Activated T-cell treated with anti-CD3 and anti-CD28 coated beads, Interleukin-2, amount 50 U/mL, for 24 hours (primary cell): ENCODE data around the gene CEND1.

ENCODE experiments used
- DNase-seq: peaks from one replicate; pipeline ENCODE4 v3.0.0-alpha.2; 2020
- H3K27ac Mint-ChIP-seq: 2 replicates; pipeline ENCODE4 v1.8.0; 2020; ENCODE audit warnings: mild to moderate bottlenecking, mixed read lengths
- H3K27me3 Mint-ChIP-seq: 2 replicates; pipeline ENCODE4 v1.8.0; 2020; ENCODE audit warnings: mixed read lengths
- H3K36me3 Mint-ChIP-seq: 2 replicates; pipeline ENCODE4 v1.8.0; 2020; ENCODE audit warnings: low read depth, mixed read lengths
- H3K4me1 Mint-ChIP-seq: 2 replicates; pipeline ENCODE4 v1.8.0; 2020; ENCODE audit warnings: low read depth, mixed read lengths
- H3K4me3 Mint-ChIP-seq: 2 replicates; pipeline ENCODE4 v1.8.0; 2020; ENCODE audit warnings: mild to moderate bottlenecking, moderate library complexity, mixed read lengths
- H3K9me3 Mint-ChIP-seq: 2 replicates; pipeline ENCODE4 v1.8.0; 2020; ENCODE audit warnings: mixed read lengths

Gene CEND1

DNA sequence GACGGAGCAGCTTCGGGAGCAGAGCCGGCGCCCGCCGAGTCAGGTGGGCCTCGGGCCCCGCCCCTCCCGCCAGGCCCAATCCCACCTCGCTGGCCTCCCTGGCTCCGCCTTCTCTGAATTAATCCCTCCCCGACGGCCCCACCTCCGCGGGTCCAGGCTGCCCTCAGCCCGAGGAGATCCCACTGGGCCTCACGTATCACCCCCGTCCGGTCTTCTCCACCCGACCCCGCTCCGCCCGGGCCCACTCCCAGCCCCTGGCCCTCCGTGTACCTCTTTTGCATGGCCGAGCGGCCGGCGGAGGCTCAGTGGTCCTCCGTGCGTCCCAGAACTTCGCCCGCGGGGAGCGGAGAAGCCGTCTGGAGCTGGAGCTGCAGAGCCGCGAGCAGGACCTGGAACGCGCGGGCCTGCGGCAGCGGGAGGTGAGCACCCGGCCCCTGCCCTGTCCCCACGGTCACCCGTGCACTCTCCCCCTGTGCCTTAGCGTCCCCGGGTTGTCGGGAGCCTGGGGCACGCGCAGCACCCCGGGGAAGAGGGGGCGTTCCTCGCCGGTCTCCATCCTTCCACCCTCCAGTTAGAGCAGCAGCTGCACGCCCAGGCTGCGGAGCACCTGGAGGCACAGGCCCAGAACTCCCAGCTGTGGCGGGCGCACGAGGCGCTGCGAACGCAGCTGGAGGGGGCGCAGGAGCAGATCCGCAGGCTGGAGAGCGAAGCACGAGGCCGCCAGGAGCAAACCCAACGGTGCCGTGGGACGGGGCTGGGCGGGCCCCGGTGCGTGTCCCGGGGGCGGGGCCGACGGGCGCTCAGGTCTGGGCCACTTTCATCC lies 40.6 kb upstream of the CEND1 start:
- no peak overlapping the region for H3K27ac Mint-ChIP-seq
- peaks cover 51% of the 10 kb centered on the region for H3K4me1 Mint-ChIP-seq
- H3K36me3 Mint-ChIP-seq: peaks cover 3% of the 10 kb centered on the region
- H3K9me3 Mint-ChIP-seq: no peaks in the 10 kb centered on the region
- peaks cover 56% of the 10 kb centered on the region for H3K27me3 Mint-ChIP-seq
- H3K4me3 Mint-ChIP-seq: no peak overlapping the region
- DNase-seq: peak; percentile 76

DNA sequence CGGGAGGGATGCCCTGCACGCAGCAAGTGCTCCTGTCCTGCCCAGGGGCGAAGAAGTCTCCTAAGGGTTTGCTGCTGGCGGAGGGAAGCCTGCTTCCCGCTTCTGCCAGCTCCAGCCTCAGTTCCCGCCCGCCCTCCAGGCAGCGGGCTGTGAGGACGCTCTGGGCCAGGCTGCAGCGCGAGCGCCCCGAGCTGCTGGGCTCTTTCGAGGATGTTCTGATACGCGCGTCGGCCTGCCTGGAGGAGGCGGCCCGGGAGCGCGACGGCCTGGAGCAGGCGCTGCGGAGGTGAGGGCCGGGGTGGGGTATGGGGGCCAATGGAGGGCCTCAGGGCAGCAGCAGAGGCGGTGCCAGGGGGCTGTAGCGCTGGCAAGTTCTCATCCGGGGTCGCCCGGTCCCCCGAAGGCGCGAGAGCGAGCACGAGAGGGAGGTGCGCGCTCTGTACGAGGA lies 40.0 kb upstream of the CEND1 start:
- no peaks in the 10 kb centered on the region for H3K9me3 Mint-ChIP-seq
- H3K27ac Mint-ChIP-seq: no peak overlapping the region
- H3K36me3 Mint-ChIP-seq: peaks cover 7% of the 10 kb centered on the region
- H3K4me3 Mint-ChIP-seq: peak overlapping the region; percentile 35
- H3K27me3 Mint-ChIP-seq: peaks cover 56% of the 10 kb centered on the region
- H3K4me1 Mint-ChIP-seq: peaks cover 49% of the 10 kb centered on the region
- no peak for DNase-seq

GRCh38 chr11:829176-829846 lies 39.4 kb upstream of the CEND1 start:
- no peak for DNase-seq
- H3K27ac Mint-ChIP-seq: no peak overlapping the region
- peak overlapping the region; percentile 25 for H3K4me3 Mint-ChIP-seq

DNA sequence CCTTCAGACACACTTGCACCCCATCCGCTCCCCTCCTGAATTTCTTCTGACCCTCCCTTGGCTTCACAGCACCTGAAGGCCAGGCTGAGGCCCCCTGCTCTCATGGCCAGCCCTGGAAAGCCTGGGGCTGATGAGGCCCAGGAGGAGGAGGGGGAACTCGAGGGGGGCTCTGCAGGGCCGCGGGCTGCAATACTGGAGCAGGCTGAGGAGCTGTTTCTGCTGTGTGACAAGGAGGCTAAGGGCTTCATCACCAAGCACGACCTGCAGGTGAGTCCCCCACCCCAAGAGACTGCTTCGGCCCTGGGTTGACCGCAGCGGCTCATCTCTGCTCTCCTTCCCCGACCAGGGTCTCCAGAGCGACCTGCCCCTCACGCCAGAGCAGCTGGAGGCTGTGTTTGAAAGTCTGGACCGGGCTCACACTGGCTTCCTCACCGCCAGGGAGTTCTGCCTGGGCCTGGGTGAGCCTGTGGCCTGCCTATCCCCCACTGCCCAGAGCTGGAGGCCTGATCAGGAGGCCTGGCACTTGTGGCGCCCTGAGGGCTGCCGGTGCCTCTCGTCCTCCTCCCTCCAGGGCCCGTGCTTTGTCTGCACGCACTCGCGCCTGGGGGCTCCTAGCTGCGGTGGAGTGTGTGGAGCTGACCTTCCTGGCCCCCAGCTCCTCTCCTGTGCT lies 38.8 kb upstream of the CEND1 start:
- no peaks in the 10 kb centered on the region for H3K9me3 Mint-ChIP-seq
- no peak for DNase-seq
- no peak overlapping the region for H3K4me3 Mint-ChIP-seq
- H3K27me3 Mint-ChIP-seq: peaks cover 52% of the 10 kb centered on the region
- H3K27ac Mint-ChIP-seq: no peak overlapping the region
- peaks cover 14% of the 10 kb centered on the region for H3K36me3 Mint-ChIP-seq
- peaks cover 40% of the 10 kb centered on the region for H3K4me1 Mint-ChIP-seq

More at GRCh38 chr11:829176-829846, 39.4 kb upstream of the CEND1 start:
- H3K27me3 Mint-ChIP-seq: peaks cover 56% of the 10 kb centered on the region
- H3K9me3 Mint-ChIP-seq: no peaks in the 10 kb centered on the region
- peaks cover 10% of the 10 kb centered on the region for H3K36me3 Mint-ChIP-seq
- peaks cover 46% of the 10 kb centered on the region for H3K4me1 Mint-ChIP-seq

DNA sequence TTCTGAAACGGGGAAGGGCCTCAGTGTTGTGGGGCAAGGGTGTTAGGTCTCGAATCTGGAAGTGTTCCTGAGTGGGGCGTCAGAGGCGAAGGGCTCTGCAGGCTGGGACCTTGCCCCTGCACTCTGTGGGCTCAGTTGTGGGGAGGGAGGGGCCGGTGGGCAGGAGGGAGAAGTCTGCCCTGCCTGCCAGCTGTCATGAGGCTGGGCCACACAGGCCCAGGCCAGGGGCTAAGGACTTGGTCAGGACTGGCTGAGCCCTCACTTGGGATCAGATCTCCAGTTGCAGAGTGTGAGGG lies 38.0 kb upstream of the CEND1 start, which contains the start of gene CRACR2B:
Gene CRACR2B (plus strand): TSS at position 23 of the 296 bp plus-strand sequence. CDS start 689 bp downstream, outside the sequence.
- DNase-seq: no peak
- Mint-ChIP-seq H3K9me3 (no peaks in the 10 kb centered on the region), H3K36me3 (peaks cover 17% of the 10 kb centered on the region), H3K4me1 (peaks cover 38% of the 10 kb centered on the region), H3K27me3 (peaks cover 52% of the 10 kb centered on the region), H3K4me3 (peak within 1 kb of the TSS; percentile 64), H3K27ac (peak within 1 kb of the TSS; percentile 57)

DNA sequence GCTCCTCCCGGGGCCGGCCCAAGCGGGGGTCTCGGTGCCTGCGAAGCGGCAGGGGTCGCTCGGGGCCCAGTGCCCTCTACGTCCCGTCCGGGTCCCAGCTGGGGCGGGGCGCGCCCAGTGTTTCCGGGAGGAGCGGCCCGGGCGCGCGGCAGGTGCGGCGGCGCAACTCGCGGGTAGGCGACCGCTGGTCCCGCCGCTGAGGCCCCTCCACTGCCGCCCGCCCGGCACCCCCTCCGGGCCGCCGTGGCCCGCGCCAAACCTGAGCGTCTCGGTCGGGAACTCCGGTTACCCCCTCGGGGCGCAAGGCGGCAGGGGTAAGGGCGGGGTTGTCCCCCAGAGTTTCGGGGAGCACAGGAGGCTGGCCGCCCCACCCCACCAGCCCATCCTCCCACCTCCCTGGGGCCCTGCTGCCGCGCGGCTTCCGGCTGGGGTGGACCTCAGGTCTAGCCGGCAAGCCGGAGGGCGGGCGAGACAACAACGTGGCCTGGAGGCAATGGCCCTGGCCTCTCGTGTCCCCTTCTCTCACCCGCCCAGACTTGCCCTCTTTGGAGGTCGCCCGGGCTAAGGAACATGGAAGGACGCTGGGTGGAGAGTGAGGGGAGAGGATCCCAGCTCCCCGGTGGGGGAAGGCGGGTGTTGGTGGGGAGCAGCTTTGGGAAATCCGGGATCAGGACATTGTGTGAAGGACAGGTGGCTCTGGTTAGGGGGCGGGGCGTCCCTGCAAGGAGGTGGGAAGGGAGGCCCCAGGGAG lies 37.4 kb upstream of the CEND1 start:
- Mint-ChIP-seq H3K4me1 (peaks cover 38% of the 10 kb centered on the region), H3K4me3 (peak overlapping the region; percentile 64), H3K27me3 (peaks cover 51% of the 10 kb centered on the region), H3K27ac (peak overlapping the region; percentile 57), H3K36me3 (peaks cover 21% of the 10 kb centered on the region), H3K9me3 (no peaks in the 10 kb centered on the region)
- peak; percentile 50 for DNase-seq

GRCh38 chr11:826836-827145 lies 36.9 kb upstream of the CEND1 start:
- Mint-ChIP-seq H3K4me1 (peaks cover 39% of the 10 kb centered on the region), H3K36me3 (peaks cover 26% of the 10 kb centered on the region), H3K9me3 (no peaks in the 10 kb centered on the region), H3K27me3 (peaks cover 46% of the 10 kb centered on the region), H3K4me3 (peak overlapping the region; percentile 64), H3K27ac (no peak overlapping the region)
- no peak for DNase-seq

- DNase-seq: no peak
- Mint-ChIP-seq H3K4me1 (peaks cover 40% of the 10 kb centered on the region), H3K9me3 (no peaks in the 10 kb centered on the region), H3K36me3 (peaks cover 26% of the 10 kb centered on the region), H3K27ac (no peak overlapping the region), H3K27me3 (peaks cover 41% of the 10 kb centered on the region), H3K4me3 (peak overlapping the region; percentile 64)
These were observed 36.3 kb upstream of the CEND1 start for GRCh38 chr11:826227-826621.

DNA sequence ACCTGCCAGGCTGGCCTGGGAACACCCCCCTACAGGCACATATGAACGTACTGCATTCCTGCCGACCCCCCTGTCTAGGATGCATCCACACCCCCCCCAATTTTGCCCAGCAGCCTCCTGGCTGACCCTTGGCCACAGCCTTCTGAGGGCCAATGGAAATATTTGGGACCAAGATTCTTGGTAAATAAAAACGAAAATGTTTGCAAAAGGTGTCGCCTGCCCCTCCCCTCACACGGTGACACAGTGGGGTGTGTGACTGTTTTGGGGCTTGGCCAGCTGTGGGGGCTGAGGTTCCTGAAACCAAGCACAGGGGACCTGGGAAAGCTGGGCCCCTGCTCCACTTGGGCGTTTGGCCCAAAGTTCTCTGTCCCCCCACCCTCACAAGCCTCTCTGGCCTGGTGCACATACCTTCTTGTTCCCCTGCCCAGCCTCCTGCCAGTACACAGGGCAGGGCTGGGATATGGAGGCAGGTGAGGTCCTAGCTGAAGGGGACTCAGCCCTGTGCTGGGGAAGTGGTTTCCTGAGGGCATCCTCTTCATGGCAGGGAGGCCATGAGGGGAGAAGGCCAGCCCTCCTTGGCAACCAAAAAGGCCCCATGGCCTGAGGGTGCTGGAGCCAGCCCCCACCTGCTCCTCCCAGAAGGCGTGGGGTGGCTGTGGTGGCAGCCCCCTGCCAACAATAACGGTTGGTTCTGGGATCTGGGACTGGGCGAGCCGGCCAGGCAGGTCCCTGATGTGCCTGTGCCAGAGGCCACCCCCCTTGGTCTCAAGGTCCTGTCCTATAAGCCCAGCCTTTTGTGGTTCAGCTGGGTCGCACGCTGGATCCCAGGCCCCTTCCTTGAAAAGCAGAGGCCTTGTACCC lies 35.7 kb upstream of the CEND1 start:
- H3K27ac Mint-ChIP-seq: no peak overlapping the region
- H3K4me3 Mint-ChIP-seq: no peak overlapping the region
- H3K27me3 Mint-ChIP-seq: peaks cover 36% of the 10 kb centered on the region
- H3K4me1 Mint-ChIP-seq: peaks cover 43% of the 10 kb centered on the region
- no peak for DNase-seq
- peaks cover 26% of the 10 kb centered on the region for H3K36me3 Mint-ChIP-seq
- no peaks in the 10 kb centered on the region for H3K9me3 Mint-ChIP-seq

GRCh38 chr11:824942-825341 lies 35.1 kb upstream of the CEND1 start:
- DNase-seq: no peak
- Mint-ChIP-seq H3K9me3 (no peaks in the 10 kb centered on the region), H3K27ac (no peak overlapping the region), H3K36me3 (peaks cover 26% of the 10 kb centered on the region), H3K4me1 (peaks cover 42% of the 10 kb centered on the region), H3K4me3 (no peak overlapping the region), H3K27me3 (peaks cover 30% of the 10 kb centered on the region)

DNA sequence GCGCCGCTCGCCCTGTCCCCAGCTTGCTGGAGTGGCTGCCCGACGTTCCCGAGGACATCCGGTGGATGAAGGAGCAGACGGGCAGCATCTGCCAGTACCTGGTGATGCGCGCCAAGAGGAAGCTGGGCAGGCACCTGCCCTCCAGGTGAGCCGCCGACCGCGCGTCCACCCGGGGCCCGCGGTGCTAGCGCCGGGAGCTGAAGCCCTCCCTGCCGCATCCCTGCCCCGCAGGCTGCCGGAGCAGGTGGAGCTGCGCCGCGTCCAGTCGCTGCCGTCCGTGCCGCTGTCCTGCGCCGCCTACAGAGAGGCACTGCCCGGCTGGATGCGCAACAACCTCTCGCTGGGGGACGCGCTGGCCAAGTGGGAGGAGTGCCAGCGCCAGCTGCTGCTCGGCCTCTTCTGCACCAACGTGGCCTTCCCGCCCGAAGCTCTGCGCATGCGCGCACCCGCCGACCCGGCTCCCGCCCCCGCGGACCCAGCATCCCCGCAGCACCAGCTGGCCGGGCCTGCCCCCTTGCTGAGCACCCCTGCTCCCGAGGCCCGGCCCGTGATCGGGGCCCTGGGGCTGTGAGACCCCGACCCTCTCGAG lies 34.5 kb upstream of the CEND1 start:
- peaks cover 37% of the 10 kb centered on the region for H3K4me1 Mint-ChIP-seq
- H3K4me3 Mint-ChIP-seq: no peak overlapping the region
- peaks cover 24% of the 10 kb centered on the region for H3K27me3 Mint-ChIP-seq
- no peaks in the 10 kb centered on the region for H3K9me3 Mint-ChIP-seq
- no peak overlapping the region for H3K27ac Mint-ChIP-seq
- peaks cover 26% of the 10 kb centered on the region for H3K36me3 Mint-ChIP-seq
- DNase-seq: no peak

- Mint-ChIP-seq H3K9me3 (no peaks in the 10 kb centered on the region), H3K36me3 (peaks cover 26% of the 10 kb centered on the region), H3K27me3 (peaks cover 17% of the 10 kb centered on the region), H3K4me1 (peaks cover 31% of the 10 kb centered on the region), H3K4me3 (no peak overlapping the region), H3K27ac (peak overlapping the region; percentile 11)
- no peak for DNase-seq
These were observed 33.8 kb upstream of the CEND1 start for GRCh38 chr11:823441-824291.
